Adrenal gland (tissue), 5 donors: ENCODE measurements around the gene MOSPD2.

ENCODE experiments used
- POLR2A ChIP-seq, 2 donors: fragments of 450-650 bp; IDR thresholded peaks; one replicate each; pipeline ENCODE4 v1.6.1; 2017; ENCODE audit warnings: antibody characterized with exemption in 2 of 2, mild to moderate bottlenecking in 2 of 2, moderate library complexity in 1 of 2
- TF ChIP-seq, protein P1 (sequence below), 6 experiments: fragments of 450-650 bp in 4 of 6; fragments of 200-600 bp in 2 of 6; sonication (generic) in 1 of 6; IDR thresholded peaks; 1 replicate in 5 of 6; 2 replicates in 1 of 6; pipeline versions ENCODE4 v1.5.1 to v1.8.0; 2016 to 2021; ENCODE audit warnings: antibody characterized with exemption in 6 of 6, mild to moderate bottlenecking in 2 of 6, moderate library complexity in 1 of 6
- donor health status: DM: no; HTN: no; CAD: no.

DNA sequence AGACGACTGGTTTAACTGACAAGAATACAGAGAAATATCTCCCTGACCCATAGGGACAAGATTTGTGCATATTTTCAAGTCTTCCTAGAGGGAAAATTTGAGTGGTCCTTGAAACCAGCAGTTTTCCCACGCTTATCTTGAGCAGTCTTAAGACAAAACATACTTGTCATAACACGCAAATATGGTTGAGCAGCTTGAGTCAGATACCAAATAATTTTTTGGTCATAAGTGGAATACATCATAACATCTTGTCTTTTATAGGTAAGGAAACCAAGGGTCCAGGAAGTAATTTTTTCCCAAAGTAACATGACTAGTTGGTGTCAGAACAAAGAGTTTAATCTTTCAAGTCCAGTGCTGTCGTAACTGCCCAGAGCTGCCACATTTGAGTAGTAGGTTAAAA is 50.5 kb downstream of the MOSPD2 start:
- TF ChIP-seq POLR2A (IDR thresholded peaks at IDR 0.05) = no peak
- TF ChIP-seq, protein P1, sequence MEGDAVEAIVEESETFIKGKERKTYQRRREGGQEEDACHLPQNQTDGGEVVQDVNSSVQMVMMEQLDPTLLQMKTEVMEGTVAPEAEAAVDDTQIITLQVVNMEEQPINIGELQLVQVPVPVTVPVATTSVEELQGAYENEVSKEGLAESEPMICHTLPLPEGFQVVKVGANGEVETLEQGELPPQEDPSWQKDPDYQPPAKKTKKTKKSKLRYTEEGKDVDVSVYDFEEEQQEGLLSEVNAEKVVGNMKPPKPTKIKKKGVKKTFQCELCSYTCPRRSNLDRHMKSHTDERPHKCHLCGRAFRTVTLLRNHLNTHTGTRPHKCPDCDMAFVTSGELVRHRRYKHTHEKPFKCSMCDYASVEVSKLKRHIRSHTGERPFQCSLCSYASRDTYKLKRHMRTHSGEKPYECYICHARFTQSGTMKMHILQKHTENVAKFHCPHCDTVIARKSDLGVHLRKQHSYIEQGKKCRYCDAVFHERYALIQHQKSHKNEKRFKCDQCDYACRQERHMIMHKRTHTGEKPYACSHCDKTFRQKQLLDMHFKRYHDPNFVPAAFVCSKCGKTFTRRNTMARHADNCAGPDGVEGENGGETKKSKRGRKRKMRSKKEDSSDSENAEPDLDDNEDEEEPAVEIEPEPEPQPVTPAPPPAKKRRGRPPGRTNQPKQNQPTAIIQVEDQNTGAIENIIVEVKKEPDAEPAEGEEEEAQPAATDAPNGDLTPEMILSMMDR (IDR thresholded peaks at IDR 0.05) = no peak
